Tibial artery (tissue), 4 donors: ENCODE data around the gene RERE.
"Not testable (repeated sequence)": the region's sequence is repeated elsewhere in the genome, so short reads cannot be mapped to it uniquely, and the experiment has no call there.

Source experiments
- DNase-seq, 2 donors: peaks; one replicate each; pipeline ENCODE4 v3.0.0-alpha.2; 2019
- H3K27ac ChIP-seq, 2 donors: fragments of 200-600 bp; sonication (generic) in 1 of 2; 1 replicate in 1 of 2; 2 replicates in 1 of 2; pipeline ENCODE4 v1.5.1; 2018 to 2019; ENCODE audit warnings: mild to moderate bottlenecking in 1 of 2
- H3K27me3 ChIP-seq, 2 donors: fragments of 200-600 bp; sonication (generic) in 1 of 2; one replicate each; pipeline versions ENCODE4 v1.5.1 to v1.6.0; 2016 to 2019
- H3K36me3 ChIP-seq, 3 donors: fragments of 200-600 bp; sonication (generic) in 2 of 3; one replicate each; pipeline ENCODE4 v1.5.1; 2016 to 2019; ENCODE audit warnings: mild to moderate bottlenecking in 2 of 3
- H3K4me1 ChIP-seq, 4 donors: fragments of 200-600 bp; sonication (generic) in 2 of 4; 1 replicate in 3 of 4; 2 replicates in 1 of 4; pipeline ENCODE4 v1.5.1; 2016 to 2019
- H3K4me3 ChIP-seq, 2 donors: fragments of 200-600 bp; sonication (generic) in 1 of 2; 1 replicate in 1 of 2; 2 replicates in 1 of 2; pipeline ENCODE4 v1.5.1; 2018 to 2019; ENCODE audit warnings: mild to moderate bottlenecking in 2 of 2
- H3K9me3 ChIP-seq, 3 donors: fragments of 200-600 bp; sonication (generic) in 1 of 3; one replicate each; pipeline ENCODE4 v1.5.1; 2016 to 2019
- intact Hi-C: fragments of 100-400 bp; cut with DNase I; formaldehyde crosslinking; loops from one replicate; pipeline ENCODE4 v1.15.0; 2023; ENCODE audit warnings: low total_unique reads
- TF ChIP-seq, protein P1 (sequence below), 2 experiments: fragments of 200-600 bp in 1 of 2; fragments of 450-650 bp in 1 of 2; IDR thresholded peaks; one replicate each; pipeline ENCODE4 v1.5.1; 2017 to 2019; ENCODE audit warnings: antibody characterized with exemption in 2 of 2, mild to moderate bottlenecking in 1 of 2, moderate library complexity in 1 of 2

RERE gene

GRCh38 chr1:8510041-8510823 lies 307.2 kb downstream of the RERE start:
- TF ChIP-seq, protein P1, sequence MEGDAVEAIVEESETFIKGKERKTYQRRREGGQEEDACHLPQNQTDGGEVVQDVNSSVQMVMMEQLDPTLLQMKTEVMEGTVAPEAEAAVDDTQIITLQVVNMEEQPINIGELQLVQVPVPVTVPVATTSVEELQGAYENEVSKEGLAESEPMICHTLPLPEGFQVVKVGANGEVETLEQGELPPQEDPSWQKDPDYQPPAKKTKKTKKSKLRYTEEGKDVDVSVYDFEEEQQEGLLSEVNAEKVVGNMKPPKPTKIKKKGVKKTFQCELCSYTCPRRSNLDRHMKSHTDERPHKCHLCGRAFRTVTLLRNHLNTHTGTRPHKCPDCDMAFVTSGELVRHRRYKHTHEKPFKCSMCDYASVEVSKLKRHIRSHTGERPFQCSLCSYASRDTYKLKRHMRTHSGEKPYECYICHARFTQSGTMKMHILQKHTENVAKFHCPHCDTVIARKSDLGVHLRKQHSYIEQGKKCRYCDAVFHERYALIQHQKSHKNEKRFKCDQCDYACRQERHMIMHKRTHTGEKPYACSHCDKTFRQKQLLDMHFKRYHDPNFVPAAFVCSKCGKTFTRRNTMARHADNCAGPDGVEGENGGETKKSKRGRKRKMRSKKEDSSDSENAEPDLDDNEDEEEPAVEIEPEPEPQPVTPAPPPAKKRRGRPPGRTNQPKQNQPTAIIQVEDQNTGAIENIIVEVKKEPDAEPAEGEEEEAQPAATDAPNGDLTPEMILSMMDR (IDR thresholded peaks at IDR 0.05), result no peak
- Histone ChIP-seq H3K4me1 (peaks cover 0 to 25% (median 18%) of the 10 kb centered on the region in 4 donors), H3K4me3 (peak overlapping the region; percentile 33 to 46), H3K27ac (peak overlapping the region; percentile 73 to 79), H3K9me3 (no peaks in the 10 kb centered on the region), H3K36me3 (peaks cover 0 to 7% (median 0%) of the 10 kb centered on the region in 3 donors), H3K27me3 (no peaks in the 10 kb centered on the region)
- DNase-seq, result peak in 1 of 2 donors; percentile 63
- intact Hi-C loops, result no loop called here

DNA sequence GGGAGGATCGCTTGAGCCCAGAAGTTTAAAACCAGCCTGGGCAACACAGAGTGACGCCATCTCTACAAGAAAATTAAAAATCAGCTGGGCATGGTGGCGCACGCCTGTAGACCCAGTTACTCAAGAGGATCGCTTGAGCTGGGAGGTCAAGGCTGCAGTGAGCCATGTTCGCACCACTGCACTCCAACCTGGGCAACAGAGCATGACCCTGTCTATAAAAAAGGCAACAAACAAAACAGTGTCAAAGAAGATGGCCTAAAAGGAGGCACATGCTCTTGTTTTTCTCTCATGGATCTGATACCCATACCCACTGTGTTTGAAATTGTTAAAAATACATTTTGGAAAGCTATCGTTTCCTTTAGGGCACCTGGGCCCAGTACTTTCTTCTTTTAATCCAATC lies 307.9 kb downstream of the RERE start:
- H3K4me3 ChIP-seq, result no peak overlapping the region
- intact Hi-C loops, result no loop called here
- H3K4me1 ChIP-seq, result peaks cover 0 to 25% (median 18%) of the 10 kb centered on the region in 4 donors
- DNase-seq, result no peak
- peaks cover 0 to 7% (median 0%) of the 10 kb centered on the region in 3 donors for H3K36me3 ChIP-seq
- H3K27me3 ChIP-seq, result no peaks in the 10 kb centered on the region
- H3K27ac ChIP-seq, result peak overlapping the region; percentile 73 to 79
- no peaks in the 10 kb centered on the region for H3K9me3 ChIP-seq
- TF ChIP-seq, protein P1 (IDR thresholded peaks at IDR 0.05), result no peak

DNA sequence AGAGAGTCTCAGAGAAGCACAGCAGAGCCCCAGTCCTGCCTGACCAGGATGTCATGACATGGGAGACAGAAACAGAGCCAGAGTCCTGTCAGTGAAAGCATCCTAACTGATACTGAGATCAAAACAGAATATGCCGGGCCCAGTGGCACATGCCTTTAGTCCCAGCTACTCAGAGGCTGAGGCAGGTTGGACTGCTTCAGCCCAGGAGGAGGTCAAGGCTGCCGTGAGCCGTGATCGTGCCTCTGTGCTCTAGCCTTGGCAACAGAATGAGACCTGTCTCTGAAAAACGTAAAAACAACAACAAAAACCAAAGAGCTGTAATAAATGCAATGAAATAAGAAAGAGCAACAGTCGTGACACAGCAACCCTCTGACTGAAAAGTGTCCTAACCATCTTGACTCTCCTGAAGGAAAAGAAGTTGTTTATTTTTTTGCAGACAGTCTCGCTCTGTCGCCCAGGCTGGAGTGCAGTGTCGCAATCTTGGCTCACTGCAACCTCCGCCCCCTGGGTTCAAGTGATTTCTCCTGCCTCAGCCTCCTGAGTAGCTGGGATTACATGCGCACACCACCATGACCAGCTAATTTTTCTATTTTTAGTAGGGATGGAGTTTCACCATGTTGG lies 310.3 kb downstream of the RERE start:
- TF ChIP-seq, protein P1 (IDR thresholded peaks at IDR 0.05), result no peak
- peak overlapping the region in 1 of 2 donors; percentile 27 for H3K27ac ChIP-seq
- peaks cover 0 to 7% (median 0%) of the 10 kb centered on the region in 3 donors for H3K36me3 ChIP-seq
- DNase-seq, result no peak
- no peaks in the 10 kb centered on the region for H3K9me3 ChIP-seq
- no peak overlapping the region for H3K4me3 ChIP-seq
- no peaks in the 10 kb centered on the region for H3K27me3 ChIP-seq
- peaks cover 0 to 25% (median 18%) of the 10 kb centered on the region in 4 donors for H3K4me1 ChIP-seq
- intact Hi-C loops, result no loop called here

DNA sequence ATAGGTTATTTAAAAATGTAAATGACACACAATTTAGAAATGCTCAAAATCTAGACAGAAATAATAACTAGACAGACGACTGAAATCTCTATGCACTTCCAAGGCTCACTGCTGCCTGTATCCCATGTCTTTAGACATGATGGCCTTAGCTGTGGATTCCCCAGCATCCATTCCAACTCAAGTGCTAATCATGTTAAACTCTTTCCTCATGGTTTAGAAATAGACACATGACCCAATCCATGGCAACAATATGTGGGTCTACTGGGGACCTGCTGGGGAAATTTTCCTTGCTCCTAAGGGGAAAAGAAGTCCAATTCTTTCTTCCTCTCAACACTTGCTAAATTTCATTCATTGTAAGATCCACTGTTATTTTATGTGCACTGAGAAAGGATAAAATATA lies 311.0 kb downstream of the RERE start:
- peaks cover 0 to 7% (median 0%) of the 10 kb centered on the region in 3 donors for H3K36me3 ChIP-seq
- H3K4me1 ChIP-seq, result peaks cover 0 to 21% (median 17%) of the 10 kb centered on the region in 4 donors
- no peaks in the 10 kb centered on the region for H3K9me3 ChIP-seq
- no peak overlapping the region for H3K4me3 ChIP-seq
- intact Hi-C loops, result no loop called here
- TF ChIP-seq, protein P1 (IDR thresholded peaks at IDR 0.05), result no peak
- H3K27ac ChIP-seq, result no peak overlapping the region
- DNase-seq, result no peak
- no peaks in the 10 kb centered on the region for H3K27me3 ChIP-seq

- no peak overlapping the region for H3K27ac ChIP-seq
- H3K36me3 ChIP-seq, result peaks cover 0 to 7% (median 0%) of the 10 kb centered on the region in 3 donors
- no peaks in the 10 kb centered on the region for H3K27me3 ChIP-seq
- no peaks in the 10 kb centered on the region for H3K9me3 ChIP-seq
- no peaks in the 10 kb centered on the region for H3K4me1 ChIP-seq
- intact Hi-C loops, result no loop called here
- TF ChIP-seq, protein P1 (IDR thresholded peaks at IDR 0.05), result no peak
- no peak for DNase-seq
- H3K4me3 ChIP-seq, result no peak overlapping the region
These were observed 313.6 kb downstream of the RERE start for GRCh38 chr1:8503842-8504241.

GRCh38 chr1:8502949-8503348 lies 314.5 kb downstream of the RERE start:
- DNase-seq, H3K4me1 ChIP-seq, H3K27ac ChIP-seq, H3K27me3 ChIP-seq, intact Hi-C loops, H3K36me3 ChIP-seq, H3K4me3 ChIP-seq, H3K9me3 ChIP-seq: not testable (repeated sequence)
